ENCODE data around the gene BRI3BP. TPM values are rescaled to one million over a fixed set of nuclear protein-coding genes. Genes with fewer than 3 reads are reported as not detected.
"Not testable (repeated sequence)": the region's sequence is repeated elsewhere in the genome, so short reads cannot be mapped to it uniquely, and the experiment has no call there.

The BRI3BP gene
- total RNA-seq, 3 donors from 2014 or later, result 23.7 to 29.8 (median 25.6) TPM

DNA sequence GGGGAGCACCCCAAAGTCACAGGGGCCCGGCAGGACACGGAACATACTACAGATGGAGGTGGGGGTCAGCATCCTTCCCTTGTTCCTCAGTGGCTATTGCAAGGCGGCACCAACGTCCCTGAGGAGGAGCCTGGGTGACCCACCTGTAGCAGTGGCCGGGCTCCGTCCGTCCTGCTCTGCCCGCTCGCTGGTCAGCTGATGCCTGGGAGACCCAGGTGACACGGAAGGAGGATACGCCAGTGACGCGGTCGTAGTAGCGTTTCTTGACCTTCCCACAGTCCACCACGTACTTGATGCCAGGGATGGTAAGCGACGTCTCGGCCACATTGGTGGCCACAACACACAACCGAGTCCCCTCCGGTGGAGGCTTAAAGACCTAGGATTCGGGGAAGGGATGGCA, 29.2 kb upstream of the BRI3BP start:
- H3K9me3 Mint-ChIP-seq, result no peaks in the 10 kb centered on the region
- no peaks in the 10 kb centered on the region for H3K27me3 Mint-ChIP-seq (ENCODE audit: low read depth)
- no peak for ATAC-seq
- H3K36me3 Mint-ChIP-seq (ENCODE audit: insufficient read depth), result peaks cover 32% of the 10 kb centered on the region
- no peaks in the 10 kb centered on the region for H3K4me1 Mint-ChIP-seq (ENCODE audit: low read depth)
- DNase-seq, result no peak
- H3K4me3 Mint-ChIP-seq, result no peak overlapping the region

DNA sequence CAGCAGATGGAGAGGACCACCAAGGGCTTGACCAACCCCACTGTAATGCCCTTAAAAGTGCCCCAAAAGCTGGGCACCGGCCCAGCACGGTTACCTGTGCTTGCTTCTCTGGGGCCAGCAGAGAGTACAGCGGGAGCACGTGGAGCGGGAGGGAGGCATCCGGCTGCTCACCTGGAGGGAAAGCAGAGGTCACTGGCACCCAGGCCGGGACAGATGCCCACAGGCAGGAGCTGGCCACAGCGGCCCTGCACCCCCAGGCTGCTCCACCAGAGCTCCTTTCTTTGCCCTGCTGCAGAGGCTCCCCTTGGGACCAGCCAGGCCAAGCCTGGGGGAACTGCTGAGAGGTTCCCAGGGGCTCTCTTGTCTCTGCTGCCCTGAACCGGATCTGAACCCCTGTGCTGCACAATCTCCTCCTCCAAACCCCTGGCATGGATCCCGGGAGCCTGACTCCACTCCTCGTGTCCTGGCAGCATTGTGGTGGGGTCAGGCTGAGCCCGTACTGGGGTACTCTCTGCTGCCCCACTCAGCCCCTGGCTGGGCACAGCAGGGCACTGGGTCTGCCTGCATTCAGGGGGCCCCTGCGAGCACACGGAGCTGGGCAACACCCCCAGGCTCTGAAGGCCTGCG, 28.5 kb upstream of the BRI3BP start:
- Mint-ChIP-seq H3K27me3 (ENCODE audit: low read depth) (no peaks in the 10 kb centered on the region), H3K4me3 (no peak overlapping the region), H3K4me1 (ENCODE audit: low read depth) (no peaks in the 10 kb centered on the region), H3K36me3 (ENCODE audit: insufficient read depth) (peaks cover 28% of the 10 kb centered on the region), H3K9me3 (no peaks in the 10 kb centered on the region)
- ATAC-seq (peak in 1 of 2 donors; percentile 29), DNase-seq (no peak)

DNA sequence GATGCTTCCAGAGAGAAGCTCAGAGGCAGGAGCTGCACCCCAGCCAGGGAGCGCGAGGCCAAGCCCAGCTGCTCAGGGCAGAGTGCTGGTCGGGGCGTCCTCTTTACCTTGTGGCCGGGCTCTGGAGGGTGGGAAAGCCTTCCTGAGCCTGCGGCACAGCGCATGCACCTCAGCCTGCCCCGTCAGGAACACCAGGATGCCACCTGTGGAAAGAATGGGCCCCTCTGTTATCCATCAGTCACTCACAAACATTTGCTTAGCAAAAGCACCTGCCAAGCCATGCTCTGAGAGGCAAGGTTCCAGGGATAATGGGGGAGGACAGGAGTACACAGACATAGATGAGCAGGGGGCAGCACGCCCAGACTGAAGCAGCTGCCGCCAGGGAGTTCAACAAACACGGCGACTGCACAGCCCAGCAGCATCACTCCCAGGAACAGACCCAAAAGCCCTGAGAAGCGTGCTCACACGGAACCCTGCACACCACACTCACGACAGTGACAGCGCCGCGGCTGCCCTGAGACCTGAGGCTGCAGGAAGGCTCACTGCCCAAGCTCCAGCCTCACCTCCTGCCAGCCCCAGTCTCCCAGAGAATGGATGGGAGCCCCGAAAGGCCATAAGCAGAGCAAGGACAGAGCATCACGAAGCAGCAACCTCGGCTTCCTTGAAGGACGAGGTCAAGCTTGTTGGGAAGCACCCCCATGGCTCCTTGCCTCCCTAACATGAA, 26.3 kb upstream of the BRI3BP start:
- Mint-ChIP-seq H3K36me3 (ENCODE audit: insufficient read depth) (peaks cover 36% of the 10 kb centered on the region), H3K4me1 (ENCODE audit: low read depth) (no peaks in the 10 kb centered on the region), H3K9me3 (no peaks in the 10 kb centered on the region), H3K27me3 (ENCODE audit: low read depth) (no peaks in the 10 kb centered on the region), H3K4me3 (no peak overlapping the region)
- DNase-seq (no peak), ATAC-seq (no peak)

- no peaks in the 10 kb centered on the region for H3K9me3 Mint-ChIP-seq
- no peak overlapping the region for H3K4me3 Mint-ChIP-seq
- no peaks in the 10 kb centered on the region for H3K27me3 Mint-ChIP-seq (ENCODE audit: low read depth)
- no peaks in the 10 kb centered on the region for H3K4me1 Mint-ChIP-seq (ENCODE audit: low read depth)
- peaks cover 36% of the 10 kb centered on the region for H3K36me3 Mint-ChIP-seq (ENCODE audit: insufficient read depth)
- no peak for DNase-seq
- ATAC-seq, result no peak
Observed at GRCh38 chr12:124968656-124969055, 24.8 kb upstream of the BRI3BP start.

GRCh38 chr12:124970647-124971402, 22.6 kb upstream of the BRI3BP start:
- Mint-ChIP-seq H3K4me1 (ENCODE audit: low read depth) (no peaks in the 10 kb centered on the region), H3K9me3 (no peaks in the 10 kb centered on the region), H3K4me3 (no peak overlapping the region), H3K36me3 (ENCODE audit: insufficient read depth) (peaks cover 33% of the 10 kb centered on the region), H3K27me3 (ENCODE audit: low read depth) (no peaks in the 10 kb centered on the region)
- DNase-seq (no peak), ATAC-seq (no peak)

GRCh38 chr12:124971603-124972002, 21.8 kb upstream of the BRI3BP start:
- Mint-ChIP-seq H3K27me3 (ENCODE audit: low read depth) (no peaks in the 10 kb centered on the region), H3K36me3 (ENCODE audit: insufficient read depth) (peaks cover 32% of the 10 kb centered on the region), H3K9me3 (no peaks in the 10 kb centered on the region), H3K4me1 (ENCODE audit: low read depth) (no peaks in the 10 kb centered on the region), H3K4me3 (no peak overlapping the region)
- ATAC-seq, result no peak
- no peak for DNase-seq

GRCh38 chr12:124972211-124972610, 21.2 kb upstream of the BRI3BP start:
- no peak overlapping the region for H3K4me3 Mint-ChIP-seq
- ATAC-seq (peak in 1 of 2 donors; percentile 11), DNase-seq (no peak)
- H3K27me3 Mint-ChIP-seq (ENCODE audit: low read depth), result no peaks in the 10 kb centered on the region
- no peaks in the 10 kb centered on the region for H3K4me1 Mint-ChIP-seq (ENCODE audit: low read depth)
- H3K36me3 Mint-ChIP-seq (ENCODE audit: insufficient read depth), result peaks cover 31% of the 10 kb centered on the region
- H3K9me3 Mint-ChIP-seq, result no peaks in the 10 kb centered on the region

DNA sequence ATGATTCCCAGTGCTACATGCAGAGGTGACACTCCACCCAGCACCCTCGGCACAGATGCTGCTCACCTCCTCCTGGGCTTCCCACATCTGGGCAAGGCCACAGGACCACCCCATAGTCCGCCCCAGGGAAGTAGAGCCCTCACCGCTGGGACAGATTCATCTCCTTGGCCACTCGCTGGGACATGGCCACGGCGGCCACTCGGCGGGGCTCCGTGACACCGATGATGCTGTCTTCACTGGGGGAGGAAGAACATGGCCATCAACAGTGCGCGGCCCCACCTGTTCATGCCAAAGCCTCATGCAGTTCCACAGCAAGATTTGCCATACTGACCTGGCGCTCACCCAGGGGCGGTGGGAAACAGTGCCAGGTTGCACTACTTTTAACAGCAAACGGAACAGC, 18.2 kb upstream of the BRI3BP start:
- Mint-ChIP-seq H3K4me3 (no peak overlapping the region), H3K9me3 (no peaks in the 10 kb centered on the region), H3K36me3 (ENCODE audit: insufficient read depth) (peaks cover 32% of the 10 kb centered on the region), H3K27me3 (ENCODE audit: low read depth) (no peaks in the 10 kb centered on the region), H3K4me1 (ENCODE audit: low read depth) (peaks cover 3% of the 10 kb centered on the region)
- no peak for DNase-seq
- ATAC-seq, result no peak

GRCh38 chr12:124976999-124977398, 16.4 kb upstream of the BRI3BP start:
- H3K9me3 Mint-ChIP-seq, result no peaks in the 10 kb centered on the region
- peaks cover 3% of the 10 kb centered on the region for H3K4me1 Mint-ChIP-seq (ENCODE audit: low read depth)
- no peak overlapping the region for H3K4me3 Mint-ChIP-seq
- peaks cover 32% of the 10 kb centered on the region for H3K36me3 Mint-ChIP-seq (ENCODE audit: insufficient read depth)
- DNase-seq, result no peak
- no peaks in the 10 kb centered on the region for H3K27me3 Mint-ChIP-seq (ENCODE audit: low read depth)
- no peak for ATAC-seq

GRCh38 chr12:124979568-124979967, 13.9 kb upstream of the BRI3BP start:
- DNase-seq (no peak), ATAC-seq (no peak)
- Mint-ChIP-seq H3K36me3 (ENCODE audit: insufficient read depth) (peaks cover 27% of the 10 kb centered on the region), H3K9me3 (no peaks in the 10 kb centered on the region), H3K27me3 (ENCODE audit: low read depth) (no peaks in the 10 kb centered on the region), H3K4me3 (no peak overlapping the region), H3K4me1 (ENCODE audit: low read depth) (peaks cover 3% of the 10 kb centered on the region)

GRCh38 chr12:124980098-124980892, 13.2 kb upstream of the BRI3BP start:
- peaks cover 3% of the 10 kb centered on the region for H3K4me1 Mint-ChIP-seq (ENCODE audit: low read depth)
- no peaks in the 10 kb centered on the region for H3K27me3 Mint-ChIP-seq (ENCODE audit: low read depth)
- peaks cover 24% of the 10 kb centered on the region for H3K36me3 Mint-ChIP-seq (ENCODE audit: insufficient read depth)
- H3K4me3 Mint-ChIP-seq, result no peak overlapping the region
- no peaks in the 10 kb centered on the region for H3K9me3 Mint-ChIP-seq
- ATAC-seq (no peak), DNase-seq (no peak)

GRCh38 chr12:124986876-124987275, 6.6 kb upstream of the BRI3BP start:
- ATAC-seq; DNase-seq; H3K9me3 Mint-ChIP-seq; H3K27me3 Mint-ChIP-seq (ENCODE audit: low read depth): not testable (repeated sequence)
- Mint-ChIP-seq H3K36me3 (ENCODE audit: insufficient read depth) (peaks cover 12% of the 10 kb centered on the region), H3K4me3 (peak overlapping the region; percentile 93), H3K4me1 (ENCODE audit: low read depth) (peaks cover 13% of the 10 kb centered on the region)

DNA sequence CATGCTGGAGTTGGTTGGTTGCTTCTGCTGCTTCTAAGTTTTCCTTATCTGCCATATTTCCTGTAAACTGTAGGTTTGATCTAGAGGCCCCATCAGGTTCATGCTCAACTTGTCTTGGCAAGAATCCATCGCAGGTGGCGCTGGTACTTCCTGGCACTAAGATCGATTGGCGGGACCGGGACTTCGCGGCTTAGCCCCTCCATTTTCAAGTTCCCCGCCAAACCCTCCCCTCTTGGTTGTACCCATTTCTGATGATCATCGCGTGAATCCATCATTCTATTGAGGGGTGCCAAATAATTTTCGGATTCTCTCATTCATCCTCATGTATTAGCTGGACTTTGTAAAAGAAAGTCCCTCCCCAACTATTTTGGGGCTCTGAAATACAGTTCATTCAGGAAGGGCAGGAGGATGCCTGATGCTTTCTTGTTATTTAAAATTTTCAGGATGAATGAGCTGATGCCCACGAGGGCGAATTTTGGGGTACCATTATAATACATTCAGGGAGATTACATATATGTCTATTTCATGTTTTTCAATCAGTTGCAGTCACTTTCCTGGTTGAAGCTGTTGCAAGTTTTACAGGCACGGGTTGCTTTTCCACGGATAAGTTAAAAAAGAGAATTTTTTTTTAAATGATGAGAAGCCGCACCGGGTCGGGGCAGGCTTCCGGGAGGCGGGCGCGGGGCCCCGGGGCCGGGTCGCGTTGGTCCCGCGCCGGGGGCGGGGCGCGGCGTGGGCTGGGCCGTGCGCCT, 395 bp upstream of the BRI3BP start:
- no peaks in the 10 kb centered on the region for H3K9me3 Mint-ChIP-seq
- no peaks in the 10 kb centered on the region for H3K27me3 Mint-ChIP-seq (ENCODE audit: low read depth)
- peaks cover 1% of the 10 kb centered on the region for H3K36me3 Mint-ChIP-seq (ENCODE audit: insufficient read depth)
- peaks cover 29% of the 10 kb centered on the region for H3K4me1 Mint-ChIP-seq (ENCODE audit: low read depth)
- H3K4me3 Mint-ChIP-seq, result peak overlapping the region; percentile 87
- DNase-seq (peak; percentile 74), ATAC-seq (peak; percentile 38 to 51)

Measured in activated T-cell treated with anti-CD3 and anti-CD28 coated beads, Interleukin-2, amount 50 U/mL, for 4 hours (primary cell).